Measurements from ENCODE around the gene CCL4L2. TPM values are rescaled to one million over a fixed set of nuclear protein-coding genes. Genes with fewer than 3 reads are reported as not detected.

CCL4L2 gene
- total RNA-seq, 1 experiment from 2014 or later = not detected

DNA sequence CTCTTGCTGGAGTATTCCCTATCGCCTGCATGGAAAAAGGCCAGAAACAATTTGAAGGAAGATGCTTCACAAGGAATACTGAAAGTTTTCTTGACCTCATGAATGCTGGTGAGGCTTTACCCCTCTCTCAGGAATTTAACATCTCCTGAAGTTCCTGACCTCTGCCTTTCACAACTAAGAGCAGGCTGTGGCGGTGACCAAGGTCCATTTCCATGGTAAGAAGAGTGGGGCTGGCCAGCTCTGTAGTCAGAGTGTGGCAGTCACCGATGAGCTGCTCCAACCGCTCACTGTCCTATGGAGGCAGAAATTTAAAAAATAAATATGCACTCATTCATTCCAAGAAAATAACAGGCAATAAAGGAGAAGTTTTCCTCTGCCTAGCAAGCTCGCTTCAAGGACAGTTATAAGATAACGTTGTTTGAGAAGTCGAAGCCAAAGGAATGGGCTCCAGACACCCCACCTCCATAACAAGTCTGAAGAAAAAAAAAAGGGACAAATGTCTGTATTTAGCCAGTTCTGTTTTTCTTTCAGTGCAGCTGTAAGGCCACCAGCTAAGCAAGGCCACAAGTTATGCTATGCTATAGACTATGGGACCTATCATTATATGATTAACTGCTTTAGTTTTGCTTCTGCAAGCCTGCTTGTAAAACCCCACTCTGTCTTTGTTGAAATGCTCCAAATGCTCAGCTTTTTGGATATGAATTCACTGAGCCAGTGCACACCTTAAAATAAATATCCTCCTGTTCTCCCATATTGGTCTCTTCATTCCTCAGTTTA lies 6.0 kb upstream of the CCL4L2 start:
- DNase-seq (ENCODE audit: low spot score) = no peak
- Mint-ChIP-seq H3K27me3 (ENCODE audit: low read depth) (no peaks in the 10 kb centered on the region), H3K36me3 (no peaks in the 10 kb centered on the region), H3K4me1 (peaks cover 8% of the 10 kb centered on the region), H3K4me3 (no peak overlapping the region), H3K9me3 (no peaks in the 10 kb centered on the region), H3K27ac (no peak overlapping the region)
- ChIA-PET CTCF (interaction anchor here (0.9 to 1.4 kb wide), 3 partner anchors 9 to 278 kb away, joined by 3 to 5 read pairs (median 4); no protein-coding TSS in a partner anchor), POLR2A (no interaction called here)
- TF ChIP-seq, protein P1, sequence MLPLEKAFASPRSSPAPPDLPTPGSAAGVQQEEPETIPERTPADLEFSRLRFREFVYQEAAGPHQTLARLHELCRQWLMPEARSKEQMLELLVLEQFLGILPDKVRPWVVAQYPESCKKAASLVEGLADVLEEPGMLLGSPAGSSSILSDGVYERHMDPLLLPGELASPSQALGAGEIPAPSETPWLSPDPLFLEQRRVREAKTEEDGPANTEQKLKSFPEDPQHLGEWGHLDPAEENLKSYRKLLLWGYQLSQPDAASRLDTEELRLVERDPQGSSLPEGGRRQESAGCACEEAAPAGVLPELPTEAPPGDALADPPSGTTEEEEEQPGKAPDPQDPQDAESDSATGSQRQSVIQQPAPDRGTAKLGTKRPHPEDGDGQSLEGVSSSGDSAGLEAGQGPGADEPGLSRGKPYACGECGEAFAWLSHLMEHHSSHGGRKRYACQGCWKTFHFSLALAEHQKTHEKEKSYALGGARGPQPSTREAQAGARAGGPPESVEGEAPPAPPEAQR (CRISPR knock-in tag; IDR thresholded peaks at IDR 0.05) = no peak
- no peak for TF ChIP-seq PRRX2 (CRISPR knock-in tag; IDR thresholded peaks at IDR 0.05)
- no peak for TF ChIP-seq ZNF317 (CRISPR knock-in tag; IDR thresholded peaks at IDR 0.05; ENCODE audit: borderline replicate concordance, low read depth)
- TF ChIP-seq, protein P2, sequence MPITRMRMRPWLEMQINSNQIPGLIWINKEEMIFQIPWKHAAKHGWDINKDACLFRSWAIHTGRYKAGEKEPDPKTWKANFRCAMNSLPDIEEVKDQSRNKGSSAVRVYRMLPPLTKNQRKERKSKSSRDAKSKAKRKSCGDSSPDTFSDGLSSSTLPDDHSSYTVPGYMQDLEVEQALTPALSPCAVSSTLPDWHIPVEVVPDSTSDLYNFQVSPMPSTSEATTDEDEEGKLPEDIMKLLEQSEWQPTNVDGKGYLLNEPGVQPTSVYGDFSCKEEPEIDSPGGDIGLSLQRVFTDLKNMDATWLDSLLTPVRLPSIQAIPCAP (CRISPR knock-in tag; IDR thresholded peaks at IDR 0.05) = no peak
- TF ChIP-seq, protein P3, sequence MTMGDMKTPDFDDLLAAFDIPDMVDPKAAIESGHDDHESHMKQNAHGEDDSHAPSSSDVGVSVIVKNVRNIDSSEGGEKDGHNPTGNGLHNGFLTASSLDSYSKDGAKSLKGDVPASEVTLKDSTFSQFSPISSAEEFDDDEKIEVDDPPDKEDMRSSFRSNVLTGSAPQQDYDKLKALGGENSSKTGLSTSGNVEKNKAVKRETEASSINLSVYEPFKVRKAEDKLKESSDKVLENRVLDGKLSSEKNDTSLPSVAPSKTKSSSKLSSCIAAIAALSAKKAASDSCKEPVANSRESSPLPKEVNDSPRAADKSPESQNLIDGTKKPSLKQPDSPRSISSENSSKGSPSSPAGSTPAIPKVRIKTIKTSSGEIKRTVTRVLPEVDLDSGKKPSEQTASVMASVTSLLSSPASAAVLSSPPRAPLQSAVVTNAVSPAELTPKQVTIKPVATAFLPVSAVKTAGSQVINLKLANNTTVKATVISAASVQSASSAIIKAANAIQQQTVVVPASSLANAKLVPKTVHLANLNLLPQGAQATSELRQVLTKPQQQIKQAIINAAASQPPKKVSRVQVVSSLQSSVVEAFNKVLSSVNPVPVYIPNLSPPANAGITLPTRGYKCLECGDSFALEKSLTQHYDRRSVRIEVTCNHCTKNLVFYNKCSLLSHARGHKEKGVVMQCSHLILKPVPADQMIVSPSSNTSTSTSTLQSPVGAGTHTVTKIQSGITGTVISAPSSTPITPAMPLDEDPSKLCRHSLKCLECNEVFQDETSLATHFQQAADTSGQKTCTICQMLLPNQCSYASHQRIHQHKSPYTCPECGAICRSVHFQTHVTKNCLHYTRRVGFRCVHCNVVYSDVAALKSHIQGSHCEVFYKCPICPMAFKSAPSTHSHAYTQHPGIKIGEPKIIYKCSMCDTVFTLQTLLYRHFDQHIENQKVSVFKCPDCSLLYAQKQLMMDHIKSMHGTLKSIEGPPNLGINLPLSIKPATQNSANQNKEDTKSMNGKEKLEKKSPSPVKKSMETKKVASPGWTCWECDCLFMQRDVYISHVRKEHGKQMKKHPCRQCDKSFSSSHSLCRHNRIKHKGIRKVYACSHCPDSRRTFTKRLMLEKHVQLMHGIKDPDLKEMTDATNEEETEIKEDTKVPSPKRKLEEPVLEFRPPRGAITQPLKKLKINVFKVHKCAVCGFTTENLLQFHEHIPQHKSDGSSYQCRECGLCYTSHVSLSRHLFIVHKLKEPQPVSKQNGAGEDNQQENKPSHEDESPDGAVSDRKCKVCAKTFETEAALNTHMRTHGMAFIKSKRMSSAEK (CRISPR knock-in tag; IDR thresholded peaks at IDR 0.05; ENCODE audit: borderline replicate concordance) = no peak
- TF ChIP-seq IRF2 (CRISPR knock-in tag; IDR thresholded peaks at IDR 0.05; ENCODE audit: borderline replicate concordance, low read depth) = no peak
- TF ChIP-seq ATF1 (CRISPR knock-in tag; IDR thresholded peaks at IDR 0.05) = no peak
- no peak for TF ChIP-seq JAZF1 (CRISPR knock-in tag; IDR thresholded peaks at IDR 0.05)
- no peak for TF ChIP-seq CREM (CRISPR knock-in tag; IDR thresholded peaks at IDR 0.05)
- TF ChIP-seq CBFB (CRISPR knock-in tag; IDR thresholded peaks at IDR 0.05; ENCODE audit: low read depth) = no peak
- no peak for TF ChIP-seq SP1 (CRISPR knock-in tag; conservative IDR thresholded peaks at IDR 0.05)
- TF ChIP-seq, protein P4, sequence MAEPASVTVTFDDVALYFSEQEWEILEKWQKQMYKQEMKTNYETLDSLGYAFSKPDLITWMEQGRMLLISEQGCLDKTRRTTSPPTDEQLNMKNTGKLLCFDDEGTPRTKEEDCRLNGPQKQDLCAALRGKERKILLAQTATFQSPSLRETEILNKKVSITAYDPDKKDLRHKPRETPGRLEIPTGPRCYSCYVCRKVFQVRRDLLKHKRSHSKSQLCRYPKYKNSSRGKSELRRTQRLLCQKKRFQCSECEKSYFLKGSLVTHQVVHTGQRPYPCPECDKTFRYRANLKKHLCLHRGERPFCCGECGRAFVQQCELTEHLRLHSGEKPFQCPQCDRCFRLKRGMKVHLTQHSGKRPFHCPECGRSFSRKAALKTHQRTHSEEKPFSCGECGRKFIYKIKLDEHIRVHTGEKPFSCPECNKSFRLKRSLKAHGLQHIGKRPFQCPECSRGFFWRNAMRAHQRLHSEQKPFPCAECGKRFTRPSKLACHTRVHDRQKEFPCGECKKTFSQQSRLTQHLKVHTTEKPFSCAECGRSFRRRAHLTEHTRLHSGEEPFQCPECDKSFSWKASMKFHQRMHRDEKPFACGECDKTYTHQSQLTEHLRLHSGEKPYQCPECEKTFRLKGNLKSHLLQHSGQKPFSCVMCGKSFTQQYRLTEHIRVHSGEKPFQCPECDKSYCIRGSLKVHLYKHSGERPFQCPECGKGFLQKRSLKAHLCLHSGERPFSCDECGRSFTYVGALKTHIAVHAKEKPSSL (CRISPR knock-in tag; conservative IDR thresholded peaks at IDR 0.05) = no peak
- TF ChIP-seq NR1H2 (CRISPR knock-in tag; IDR thresholded peaks at IDR 0.05) = no peak
- TF ChIP-seq, protein P5, sequence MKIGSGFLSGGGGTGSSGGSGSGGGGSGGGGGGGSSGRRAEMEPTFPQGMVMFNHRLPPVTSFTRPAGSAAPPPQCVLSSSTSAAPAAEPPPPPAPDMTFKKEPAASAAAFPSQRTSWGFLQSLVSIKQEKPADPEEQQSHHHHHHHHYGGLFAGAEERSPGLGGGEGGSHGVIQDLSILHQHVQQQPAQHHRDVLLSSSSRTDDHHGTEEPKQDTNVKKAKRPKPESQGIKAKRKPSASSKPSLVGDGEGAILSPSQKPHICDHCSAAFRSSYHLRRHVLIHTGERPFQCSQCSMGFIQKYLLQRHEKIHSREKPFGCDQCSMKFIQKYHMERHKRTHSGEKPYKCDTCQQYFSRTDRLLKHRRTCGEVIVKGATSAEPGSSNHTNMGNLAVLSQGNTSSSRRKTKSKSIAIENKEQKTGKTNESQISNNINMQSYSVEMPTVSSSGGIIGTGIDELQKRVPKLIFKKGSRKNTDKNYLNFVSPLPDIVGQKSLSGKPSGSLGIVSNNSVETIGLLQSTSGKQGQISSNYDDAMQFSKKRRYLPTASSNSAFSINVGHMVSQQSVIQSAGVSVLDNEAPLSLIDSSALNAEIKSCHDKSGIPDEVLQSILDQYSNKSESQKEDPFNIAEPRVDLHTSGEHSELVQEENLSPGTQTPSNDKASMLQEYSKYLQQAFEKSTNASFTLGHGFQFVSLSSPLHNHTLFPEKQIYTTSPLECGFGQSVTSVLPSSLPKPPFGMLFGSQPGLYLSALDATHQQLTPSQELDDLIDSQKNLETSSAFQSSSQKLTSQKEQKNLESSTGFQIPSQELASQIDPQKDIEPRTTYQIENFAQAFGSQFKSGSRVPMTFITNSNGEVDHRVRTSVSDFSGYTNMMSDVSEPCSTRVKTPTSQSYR (CRISPR knock-in tag; IDR thresholded peaks at IDR 0.05) = no peak
- TF ChIP-seq, protein P6, sequence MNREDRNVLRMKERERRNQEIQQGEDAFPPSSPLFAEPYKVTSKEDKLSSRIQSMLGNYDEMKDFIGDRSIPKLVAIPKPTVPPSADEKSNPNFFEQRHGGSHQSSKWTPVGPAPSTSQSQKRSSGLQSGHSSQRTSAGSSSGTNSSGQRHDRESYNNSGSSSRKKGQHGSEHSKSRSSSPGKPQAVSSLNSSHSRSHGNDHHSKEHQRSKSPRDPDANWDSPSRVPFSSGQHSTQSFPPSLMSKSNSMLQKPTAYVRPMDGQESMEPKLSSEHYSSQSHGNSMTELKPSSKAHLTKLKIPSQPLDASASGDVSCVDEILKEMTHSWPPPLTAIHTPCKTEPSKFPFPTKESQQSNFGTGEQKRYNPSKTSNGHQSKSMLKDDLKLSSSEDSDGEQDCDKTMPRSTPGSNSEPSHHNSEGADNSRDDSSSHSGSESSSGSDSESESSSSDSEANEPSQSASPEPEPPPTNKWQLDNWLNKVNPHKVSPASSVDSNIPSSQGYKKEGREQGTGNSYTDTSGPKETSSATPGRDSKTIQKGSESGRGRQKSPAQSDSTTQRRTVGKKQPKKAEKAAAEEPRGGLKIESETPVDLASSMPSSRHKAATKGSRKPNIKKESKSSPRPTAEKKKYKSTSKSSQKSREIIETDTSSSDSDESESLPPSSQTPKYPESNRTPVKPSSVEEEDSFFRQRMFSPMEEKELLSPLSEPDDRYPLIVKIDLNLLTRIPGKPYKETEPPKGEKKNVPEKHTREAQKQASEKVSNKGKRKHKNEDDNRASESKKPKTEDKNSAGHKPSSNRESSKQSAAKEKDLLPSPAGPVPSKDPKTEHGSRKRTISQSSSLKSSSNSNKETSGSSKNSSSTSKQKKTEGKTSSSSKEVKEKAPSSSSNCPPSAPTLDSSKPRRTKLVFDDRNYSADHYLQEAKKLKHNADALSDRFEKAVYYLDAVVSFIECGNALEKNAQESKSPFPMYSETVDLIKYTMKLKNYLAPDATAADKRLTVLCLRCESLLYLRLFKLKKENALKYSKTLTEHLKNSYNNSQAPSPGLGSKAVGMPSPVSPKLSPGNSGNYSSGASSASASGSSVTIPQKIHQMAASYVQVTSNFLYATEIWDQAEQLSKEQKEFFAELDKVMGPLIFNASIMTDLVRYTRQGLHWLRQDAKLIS (CRISPR knock-in tag; IDR thresholded peaks at IDR 0.05; ENCODE audit: borderline replicate concordance) = no peak
- TF ChIP-seq SMAD4 (CRISPR knock-in tag; IDR thresholded peaks at IDR 0.05) = no peak
- no peak for TF ChIP-seq GABPB1 (CRISPR knock-in tag; IDR thresholded peaks at IDR 0.05)
- ATAC-seq = no peak
